HG03571 (cell line): ENCODE measurements around the gene AMER3.
"Not testable (repeated sequence)": the region's sequence is repeated elsewhere in the genome, so short reads cannot be mapped to it uniquely, and the experiment has no call there.

Experiments
- ATAC-seq: cut with Tn5 transposase; IDR thresholded peaks from one replicate; pipeline ENCODE4 v1.9.1; 2021; ENCODE audit not compliant: unreplicated experiment

Gene AMER3, protein sequence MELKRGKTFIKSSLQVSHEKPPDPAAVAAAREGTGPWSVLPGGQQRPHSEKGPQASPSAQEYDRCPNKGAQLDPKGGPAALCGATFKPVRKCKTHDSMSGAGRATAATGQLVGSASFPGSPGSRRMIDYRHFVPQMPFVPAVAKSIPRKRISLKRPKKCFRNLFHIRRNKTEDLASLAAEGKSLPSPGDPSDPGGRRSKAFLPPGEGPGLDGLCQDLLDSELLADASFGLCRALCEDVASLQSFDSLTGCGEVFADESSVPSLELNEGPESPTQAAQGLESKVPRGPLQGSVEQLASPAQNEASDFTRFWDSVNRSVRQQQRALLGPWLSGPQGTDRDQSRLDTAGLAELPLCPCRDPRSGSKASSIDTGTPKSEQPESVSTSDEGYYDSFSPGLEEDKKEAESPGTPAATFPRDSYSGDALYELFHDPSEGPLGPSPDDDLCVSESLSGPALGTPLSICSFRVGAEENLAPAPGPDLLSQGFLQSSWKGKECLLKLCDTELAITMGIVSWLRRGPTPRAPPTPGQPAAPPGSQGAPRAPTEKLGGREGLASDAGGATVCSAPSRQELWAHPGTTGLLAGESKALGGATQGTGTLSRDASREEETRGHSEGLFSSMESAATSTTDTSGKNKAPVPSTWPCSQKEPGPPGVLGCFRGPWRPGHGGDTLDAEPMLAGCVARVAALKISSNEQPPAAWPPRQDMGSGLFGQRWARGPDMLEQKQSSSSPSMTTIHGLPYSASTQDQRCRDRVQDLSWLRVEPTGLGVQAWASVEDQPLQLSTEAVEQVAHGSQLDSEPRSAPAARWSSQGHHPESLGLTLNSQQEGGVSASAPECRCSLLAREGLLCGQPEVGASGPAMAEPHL

DNA sequence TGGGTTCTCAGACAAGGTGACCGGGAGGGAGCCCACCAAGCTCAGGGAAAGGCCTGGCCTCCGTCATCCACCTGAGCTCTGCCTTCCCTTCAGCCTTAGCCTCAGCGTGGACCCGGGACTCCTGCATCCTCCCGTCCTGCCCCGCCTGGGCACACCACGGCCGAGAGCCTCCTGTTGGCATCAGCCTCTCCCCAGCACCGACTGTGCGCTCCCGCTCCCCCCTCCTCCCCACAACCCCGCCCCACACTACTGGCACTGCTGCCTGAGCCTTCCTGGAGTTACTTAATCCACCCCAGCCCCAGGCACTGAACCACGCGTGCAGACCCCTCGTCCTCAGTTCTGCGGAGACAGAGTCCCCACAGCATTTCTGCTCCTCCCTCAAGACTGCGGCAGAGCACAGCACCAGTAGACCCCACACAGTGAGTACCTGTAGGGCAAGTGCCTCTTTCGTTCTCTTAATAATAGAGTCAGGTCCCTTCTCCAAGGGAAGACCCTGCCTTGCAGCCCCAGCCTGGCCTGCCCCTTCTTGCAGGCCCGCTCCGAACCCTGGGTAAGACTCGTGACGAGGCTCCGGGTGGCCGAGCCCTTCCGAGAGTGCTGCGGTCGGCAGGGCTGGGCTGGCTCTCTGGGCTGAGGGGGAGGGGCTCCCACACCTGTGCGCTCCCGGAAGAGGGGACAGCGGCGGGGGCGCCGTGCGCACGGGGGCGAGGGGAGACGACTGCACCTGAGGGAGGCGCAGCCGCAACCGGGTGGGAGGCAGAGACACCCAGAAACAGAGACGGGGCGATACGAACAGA lies at the start of gene AMER3:
TSS of gene AMER3 (plus strand) at position 285 of the 797 bp plus-strand sequence. CDS start 6,533 bp downstream, outside the sequence.
- ATAC-seq = no peak

DNA sequence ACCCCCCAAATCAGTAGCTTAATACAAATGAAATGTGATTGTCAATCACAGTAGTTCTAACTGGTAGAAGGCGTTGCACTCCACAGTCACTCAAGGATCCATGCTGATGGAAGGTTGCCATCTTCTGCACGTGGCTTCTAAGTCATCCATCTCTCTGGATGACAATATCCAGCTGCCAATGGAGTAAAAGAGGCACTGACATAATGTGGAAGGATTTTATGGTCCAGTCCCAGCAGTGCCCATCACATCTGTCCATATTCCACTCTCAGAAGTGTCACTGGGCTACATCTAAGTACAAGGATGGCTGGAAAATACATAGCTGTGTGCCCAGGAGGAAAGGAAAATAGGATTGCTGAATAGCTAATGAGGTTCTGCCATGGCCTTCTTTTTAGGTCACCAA lies 40.5 kb upstream of the AMER3 start:
- not testable (repeated sequence) for ATAC-seq

DNA sequence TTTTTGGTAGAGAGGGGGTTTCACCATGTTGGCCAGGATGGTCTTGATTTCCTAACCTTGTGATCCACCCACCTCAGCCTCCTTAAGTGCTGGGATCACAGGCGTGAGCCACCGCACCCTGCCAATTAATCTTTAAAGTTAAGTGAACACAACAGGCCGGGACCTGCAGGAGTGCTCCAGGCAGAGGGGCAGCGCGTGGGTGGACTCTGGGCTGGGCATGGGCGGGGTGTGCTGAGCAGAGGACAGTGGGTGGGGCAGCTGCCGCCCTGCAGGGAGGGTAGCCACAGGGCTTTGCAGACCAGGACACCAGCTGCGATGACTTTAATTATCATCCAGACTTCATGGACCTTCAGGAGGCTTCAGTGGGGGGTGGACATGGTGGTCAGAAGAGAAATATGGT lies 35.3 kb upstream of the AMER3 start:
- ATAC-seq = no peak

DNA sequence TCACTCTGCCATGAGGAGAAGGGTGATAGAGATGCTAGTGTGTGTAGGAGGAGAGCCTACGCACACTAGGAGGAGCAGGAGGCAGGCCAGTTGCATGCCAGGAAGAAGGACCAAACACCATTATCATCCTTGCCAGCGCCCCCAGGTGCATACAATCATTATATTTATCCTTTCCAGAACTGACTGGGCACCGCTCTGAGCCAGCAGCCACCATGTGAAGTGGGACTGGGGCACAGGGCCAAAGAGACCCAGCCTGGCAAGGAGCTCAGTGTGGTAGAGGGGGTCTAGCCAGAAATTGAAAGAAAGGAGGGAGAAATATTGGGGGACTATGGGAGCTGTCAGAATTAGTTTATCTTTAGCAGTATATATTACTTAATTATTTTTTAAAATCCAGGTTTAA lies 34.8 kb upstream of the AMER3 start:
- no peak for ATAC-seq

DNA sequence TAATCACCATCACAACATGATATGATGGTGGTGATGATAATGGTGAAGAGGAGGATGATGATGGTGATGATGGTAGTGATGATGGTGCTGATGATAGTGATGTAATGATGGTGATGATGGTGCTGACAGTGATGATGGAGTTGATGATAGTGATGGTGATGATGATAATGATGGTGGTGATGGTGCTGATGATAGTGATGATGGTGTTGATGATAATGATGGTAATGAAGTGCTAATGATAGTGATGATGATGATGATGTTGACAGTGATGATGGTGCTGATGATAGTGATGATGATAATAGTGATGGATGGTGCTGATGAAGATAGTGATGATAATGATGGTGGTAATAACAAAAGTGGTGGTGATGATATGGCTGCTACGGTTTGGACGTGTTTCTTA lies 30.9 kb upstream of the AMER3 start:
- no peak for ATAC-seq

DNA sequence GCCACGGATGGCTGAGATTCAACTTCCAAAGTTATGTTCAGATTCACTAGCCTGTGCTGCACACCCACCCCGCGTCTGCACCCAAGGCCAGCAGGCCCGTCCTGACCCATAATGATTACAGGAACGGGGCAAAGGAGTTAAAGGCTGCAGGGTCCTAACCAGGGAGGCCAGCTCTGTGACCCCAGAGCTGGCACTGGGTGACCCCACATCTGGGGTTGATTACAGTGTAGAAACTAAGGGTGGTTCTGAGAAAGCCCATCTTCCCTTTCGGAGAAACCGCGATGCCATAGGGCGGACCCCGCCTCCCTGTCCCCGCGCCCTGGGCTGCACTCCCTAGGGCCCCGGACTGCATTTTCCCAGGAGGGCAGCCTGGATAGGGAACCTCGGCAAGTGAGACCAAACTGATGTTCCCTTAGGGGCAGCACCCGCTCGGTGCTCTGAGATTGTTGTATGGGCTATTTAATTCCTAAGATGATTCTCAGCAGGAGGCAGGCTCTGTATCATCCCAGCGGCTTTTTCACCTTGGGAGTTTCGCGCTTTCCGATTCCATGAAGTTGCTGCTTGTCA lies 28.6 kb upstream of the AMER3 start:
- no peak for ATAC-seq

DNA sequence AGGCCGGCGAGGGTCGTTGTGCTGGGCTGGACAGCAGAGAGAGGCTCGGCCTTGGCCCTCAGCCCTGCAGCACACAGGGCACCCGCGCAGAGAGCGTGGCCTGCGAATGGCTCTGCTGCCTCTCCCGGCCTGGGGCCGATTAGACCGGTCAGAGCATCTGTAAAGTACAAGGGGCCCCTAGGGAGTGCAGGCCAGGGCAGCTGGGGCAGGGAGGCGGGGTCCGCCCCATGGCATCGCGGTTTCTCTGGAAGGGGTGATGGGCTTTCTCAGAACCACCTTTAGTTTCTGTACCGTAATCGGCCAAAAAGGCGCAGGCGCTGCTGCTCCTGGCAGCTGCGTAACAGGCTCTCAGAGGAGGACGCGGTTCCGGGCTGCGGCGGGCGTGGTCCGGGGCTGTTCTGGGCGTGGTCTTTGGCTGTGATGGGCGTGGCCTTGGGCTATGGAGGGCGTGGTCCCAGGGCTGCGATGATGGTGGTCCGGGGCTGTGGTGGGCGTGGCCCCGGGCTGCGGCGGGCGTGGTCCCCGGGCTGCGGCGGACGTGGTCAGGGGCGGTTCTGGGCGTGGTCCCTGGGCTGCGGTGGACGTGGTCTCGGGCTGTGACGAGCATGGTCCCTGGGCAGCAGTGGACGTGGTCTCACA lies 27.9 kb upstream of the AMER3 start:
- peak; percentile 92 for ATAC-seq

DNA sequence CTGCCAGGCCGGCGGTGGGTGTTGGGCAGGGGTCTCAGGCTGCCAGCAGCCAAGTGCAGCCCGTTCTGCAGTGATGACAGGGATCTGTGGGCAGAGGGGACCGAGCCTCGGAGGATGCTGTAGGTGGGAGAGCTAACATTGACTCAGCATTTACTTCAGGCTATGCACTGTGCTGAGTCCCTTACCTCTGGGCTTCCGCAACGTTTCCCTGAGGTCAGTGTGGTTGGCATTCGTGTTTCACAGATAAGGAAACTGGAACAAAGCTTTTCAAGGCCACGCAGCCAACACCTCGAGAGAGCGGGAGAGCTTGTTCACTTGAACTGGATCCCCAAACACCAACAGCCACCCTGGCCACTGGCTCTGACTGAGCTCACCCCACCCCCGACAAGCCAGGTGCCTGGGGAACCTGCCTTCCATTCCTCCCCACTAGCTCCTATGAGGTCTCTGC lies 27.3 kb upstream of the AMER3 start:
- ATAC-seq = no peak

DNA sequence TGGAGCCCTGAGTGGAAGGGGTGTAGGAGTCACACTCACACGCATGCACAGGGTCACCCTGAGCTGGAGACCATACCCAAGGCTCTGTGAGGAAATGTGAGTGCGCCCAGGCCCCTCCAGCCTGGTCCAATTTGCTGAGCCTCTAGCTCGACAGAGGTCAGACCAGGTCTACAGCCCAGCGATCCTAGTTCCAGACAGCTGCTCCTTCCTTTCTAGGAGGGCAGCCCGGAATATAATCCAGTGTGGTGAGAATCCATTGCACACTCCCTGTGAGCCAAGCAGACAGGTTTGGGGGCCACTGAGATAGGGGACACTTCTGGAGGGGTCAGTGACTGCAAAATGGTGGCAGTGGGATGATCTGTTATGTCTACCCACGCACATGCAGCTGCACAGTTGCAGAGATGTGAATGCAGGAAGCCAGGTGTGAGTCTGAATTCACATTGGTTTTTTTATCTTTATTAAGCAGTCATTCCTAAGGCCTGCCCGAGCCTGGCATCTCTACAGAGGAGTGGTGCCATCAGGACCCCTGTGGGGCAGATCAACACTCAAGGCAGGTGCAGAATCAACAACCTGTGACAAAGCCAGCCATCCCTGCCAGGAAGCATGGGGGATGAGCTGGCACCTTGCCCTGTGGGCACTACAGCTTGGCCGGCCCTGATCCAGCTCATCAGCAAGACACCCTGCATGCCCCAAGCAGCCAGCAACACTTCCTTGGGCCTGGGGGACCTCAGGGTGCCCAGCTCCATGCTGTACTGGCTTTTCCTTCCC lies 26.6 kb upstream of the AMER3 start, which contains the start of gene GPR148:
TSS of gene GPR148 (plus strand) at position 522 of the 768 bp plus-strand sequence. CDS start at position 604, 82 bp downstream.
- no peak for ATAC-seq

DNA sequence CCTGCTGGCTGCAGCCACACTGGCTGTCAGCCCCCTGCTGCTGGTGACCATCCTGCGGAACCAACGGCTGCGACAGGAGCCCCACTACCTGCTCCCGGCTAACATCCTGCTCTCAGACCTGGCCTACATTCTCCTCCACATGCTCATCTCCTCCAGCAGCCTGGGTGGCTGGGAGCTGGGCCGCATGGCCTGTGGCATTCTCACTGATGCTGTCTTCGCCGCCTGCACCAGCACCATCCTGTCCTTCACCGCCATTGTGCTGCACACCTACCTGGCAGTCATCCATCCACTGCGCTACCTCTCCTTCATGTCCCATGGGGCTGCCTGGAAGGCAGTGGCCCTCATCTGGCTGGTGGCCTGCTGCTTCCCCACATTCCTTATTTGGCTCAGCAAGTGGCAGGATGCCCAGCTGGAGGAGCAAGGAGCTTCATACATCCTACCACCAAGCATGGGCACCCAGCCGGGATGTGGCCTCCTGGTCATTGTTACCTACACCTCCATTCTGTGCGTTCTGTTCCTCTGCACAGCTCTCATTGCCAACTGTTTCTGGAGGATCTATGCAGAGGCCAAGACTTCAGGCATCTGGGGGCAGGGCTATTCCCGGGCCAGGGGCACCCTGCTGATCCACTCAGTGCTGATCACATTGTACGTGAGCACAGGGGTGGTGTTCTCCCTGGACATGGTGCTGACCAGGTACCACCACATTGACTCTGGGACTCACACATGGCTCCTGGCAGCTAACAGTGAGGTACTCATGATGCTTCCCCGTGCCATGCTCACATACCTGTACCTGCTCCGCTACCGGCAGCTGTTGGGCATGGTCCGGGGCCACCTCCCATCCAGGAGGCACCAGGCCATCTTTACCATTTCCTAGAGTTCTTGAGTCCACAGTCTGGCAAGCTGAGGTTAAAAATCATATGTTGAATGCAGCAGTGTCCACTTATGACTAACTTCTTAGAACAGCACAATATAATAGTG lies 25.7 kb upstream of the AMER3 start:
- ATAC-seq = no peak

DNA sequence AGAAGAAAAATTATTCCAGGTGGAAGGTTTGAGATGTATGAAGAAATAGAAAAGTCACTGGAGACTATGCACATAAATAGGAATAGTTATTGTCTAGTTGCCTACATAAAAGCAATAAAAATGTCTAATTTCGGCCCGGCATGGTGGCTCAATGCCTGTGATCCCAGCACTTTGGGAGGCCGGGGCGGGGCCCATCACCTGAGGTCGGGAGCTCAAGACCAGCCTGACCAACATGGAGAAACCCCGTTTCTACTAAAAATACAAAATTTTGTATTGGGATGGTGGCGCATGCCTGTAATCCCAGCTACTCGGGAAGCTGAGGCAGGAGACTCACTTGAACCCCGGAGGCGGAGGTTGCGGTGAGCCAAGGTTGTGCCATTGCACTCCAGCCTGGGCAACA lies 23.1 kb upstream of the AMER3 start:
- ATAC-seq = not testable (repeated sequence)

DNA sequence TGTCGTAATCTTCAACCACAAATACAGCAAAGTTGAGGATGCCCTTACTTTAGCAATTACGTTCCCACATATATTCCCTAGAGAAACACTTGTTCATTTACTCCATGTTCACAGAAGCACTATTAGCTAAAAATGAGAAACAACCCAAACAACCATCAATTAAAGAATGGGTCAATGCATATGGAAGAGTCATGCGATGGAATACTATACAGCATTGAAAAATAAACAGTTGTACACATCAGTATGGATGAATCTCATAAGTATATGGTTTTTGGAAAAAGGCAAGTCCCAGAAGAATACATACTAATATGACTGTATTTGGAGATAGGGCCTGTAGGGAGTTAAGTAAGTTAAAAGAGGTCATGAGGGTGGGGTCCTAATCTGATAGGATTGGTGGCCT lies 20.1 kb upstream of the AMER3 start:
- ATAC-seq = no peak

DNA sequence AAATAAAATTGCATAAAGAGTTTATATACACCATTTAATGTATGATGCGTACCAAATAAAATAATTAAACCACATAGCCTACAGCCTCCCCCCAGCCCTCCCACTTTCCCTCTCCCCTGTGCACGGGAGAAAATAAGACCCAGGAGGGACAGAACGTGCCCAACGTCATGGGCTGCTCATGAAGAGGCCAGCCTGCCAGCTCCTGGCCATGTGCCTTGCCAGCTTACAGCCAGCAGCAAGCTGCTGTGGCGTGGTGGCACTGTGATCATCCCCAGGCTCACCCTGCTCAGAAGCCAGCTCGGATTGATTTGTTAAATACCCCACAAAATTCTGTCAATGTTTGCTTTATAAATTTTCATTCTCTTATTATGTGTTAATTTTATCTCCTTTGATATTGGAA lies 18.9 kb upstream of the AMER3 start:
- ATAC-seq = no peak

DNA sequence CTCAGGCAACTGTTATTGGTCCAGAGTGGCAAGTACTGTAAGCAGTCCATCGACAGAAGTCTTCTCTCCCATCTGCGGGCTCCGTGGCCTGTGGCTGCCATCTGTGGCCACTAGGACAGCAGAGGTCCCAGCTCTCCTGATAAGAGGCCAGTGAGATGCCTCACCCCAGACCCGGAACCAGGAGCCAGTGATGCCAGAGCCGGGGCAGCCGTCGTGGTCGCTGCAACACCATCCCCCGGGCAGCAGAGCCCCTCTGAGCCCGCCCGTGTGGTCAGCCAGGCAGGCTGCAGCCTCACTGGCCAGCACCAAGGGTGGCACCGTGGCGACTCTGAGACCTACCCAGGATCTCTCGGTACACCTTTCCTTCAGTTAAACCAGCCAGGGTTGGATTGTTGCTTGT lies 17.7 kb upstream of the AMER3 start:
- no peak for ATAC-seq

DNA sequence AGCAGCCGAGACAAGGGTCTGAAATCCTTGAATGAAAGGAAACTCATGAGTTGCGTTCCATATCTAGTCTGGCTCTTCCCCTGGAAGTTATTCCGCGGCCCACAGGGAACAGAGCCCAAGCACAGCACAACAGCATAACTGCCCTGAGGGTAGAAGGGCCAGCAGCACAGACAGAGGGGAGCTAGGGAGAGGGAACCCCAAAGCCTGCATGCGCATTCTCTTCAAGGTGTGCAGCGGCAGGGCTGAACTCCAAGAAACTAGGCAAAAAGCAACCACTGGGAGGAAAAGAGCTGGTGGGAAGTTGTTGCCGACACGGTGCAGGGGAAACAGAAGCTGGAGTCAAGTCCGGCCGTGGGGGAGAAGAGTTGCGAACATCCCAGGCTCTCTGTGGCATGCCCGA lies 14.7 kb upstream of the AMER3 start:
- ATAC-seq = no peak

DNA sequence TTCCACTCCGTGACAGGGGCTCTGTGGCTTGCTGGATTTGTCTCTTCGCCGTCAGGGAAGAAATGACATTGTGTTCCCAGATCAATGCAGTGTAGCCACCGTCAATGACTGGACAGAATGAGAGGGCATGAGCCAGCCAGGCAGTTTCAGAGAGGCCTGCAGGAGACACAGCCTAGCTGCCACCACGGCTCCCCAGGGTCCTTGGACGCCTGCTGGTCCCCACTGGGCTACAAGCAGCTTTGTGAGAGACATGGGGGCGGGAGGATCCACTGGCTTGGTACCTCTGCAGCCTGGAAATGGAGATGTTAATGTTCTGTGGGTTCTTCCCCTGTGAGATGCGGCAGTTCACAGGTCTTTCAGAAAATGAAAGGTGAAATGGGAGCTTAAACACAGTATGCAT lies 12.1 kb upstream of the AMER3 start:
- ATAC-seq = no peak

DNA sequence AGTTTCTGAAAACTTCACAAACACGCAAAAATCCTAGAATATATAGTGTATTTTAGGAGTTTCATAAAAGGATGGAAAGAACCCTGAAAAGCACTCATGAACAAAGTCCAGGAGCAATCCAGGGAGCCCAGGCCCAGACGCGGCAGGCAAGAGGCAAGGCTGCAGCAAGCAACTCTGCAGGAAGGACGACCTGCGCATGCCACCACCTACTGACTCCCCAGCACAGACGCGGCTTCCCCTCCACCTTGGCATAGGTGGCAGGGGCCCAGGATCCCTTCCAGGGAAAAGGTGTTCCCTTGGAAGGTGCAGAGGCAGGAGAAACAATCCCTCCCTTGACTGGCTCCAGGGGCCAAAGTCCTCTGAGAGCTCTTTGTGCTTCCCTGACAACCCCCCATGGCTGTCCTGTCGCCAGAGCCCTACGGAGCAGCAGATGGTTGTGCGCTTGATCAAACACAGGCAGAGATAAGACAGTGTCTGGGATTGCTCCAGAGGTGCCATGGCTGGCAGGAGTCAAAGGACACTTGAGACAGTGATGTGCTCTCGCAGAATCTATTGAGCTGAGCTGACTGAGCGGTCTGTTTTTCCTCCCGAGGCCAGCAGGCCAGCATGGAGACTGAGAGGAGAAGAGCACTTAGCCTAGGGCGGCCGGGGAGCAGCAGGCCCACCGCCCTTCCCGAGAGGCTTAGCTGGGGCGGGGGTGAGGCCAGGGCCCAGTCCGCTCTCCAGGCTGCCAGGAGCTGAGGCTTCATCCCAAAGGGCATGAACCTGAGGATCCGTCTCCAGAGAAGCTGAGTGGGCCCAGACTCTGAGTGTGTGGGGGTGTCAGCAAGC lies 10.8 kb upstream of the AMER3 start:
- no peak for ATAC-seq

DNA sequence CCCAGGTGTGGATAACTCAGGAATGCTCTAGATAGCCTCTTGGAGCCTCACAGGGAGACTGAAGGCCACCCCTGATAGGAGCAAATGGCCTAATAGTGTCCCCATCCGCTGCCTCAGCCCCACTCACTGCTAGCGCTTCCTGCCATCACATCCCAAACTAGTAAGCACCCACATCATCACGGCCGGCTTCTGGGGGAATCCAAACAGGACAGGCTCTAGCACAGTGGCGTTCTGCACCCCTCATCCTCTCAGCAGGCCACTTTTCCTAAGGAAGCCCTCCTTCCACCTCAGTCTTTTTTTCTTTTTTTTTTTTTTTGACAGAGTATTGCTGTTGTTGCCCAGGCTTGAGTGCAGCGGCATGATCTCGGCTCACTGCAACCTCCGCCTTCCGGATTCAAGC lies 6.3 kb upstream of the AMER3 start:
- no peak for ATAC-seq
